WTC11 (cell line): Measurements from ENCODE around the gene WDR27.

ENCODE experiments used
- CTCF ChIP-seq: fragments of 200-600 bp; IDR thresholded peaks from 2 replicates; pipeline ENCODE4 v1.8.0; 2022; ENCODE audit warnings: antibody characterized with exemption
- ESRRA ChIP-seq: sonication (generic); formaldehyde crosslinking; IDR thresholded peaks from 2 replicates; pipeline ENCODE4 v1.8.1; 2022; ENCODE audit warnings: mild to moderate bottlenecking, missing genetic modification reagents, borderline replicate concordance
- ETV6 ChIP-seq: sonication (generic); formaldehyde crosslinking; IDR thresholded peaks from 2 replicates; pipeline ENCODE4 v1.8.1; 2022; ENCODE audit warnings: mild to moderate bottlenecking, missing genetic modification reagents
- FOXJ3 ChIP-seq: sonication (generic); formaldehyde crosslinking; IDR thresholded peaks from 2 replicates; pipeline ENCODE4 v1.9.0; 2021; ENCODE audit warnings: missing genetic modification reagents, mild to moderate bottlenecking, borderline replicate concordance
- HMGA2 ChIP-seq: fragments of 250-450 bp; sonication (Bioruptor Pico); IDR thresholded peaks from 2 replicates; pipeline ENCODE4 v1.4.0; 2021; ENCODE audit warnings: mild to moderate bottlenecking, moderate library complexity
- JUN ChIP-seq: sonication (generic); formaldehyde crosslinking; IDR thresholded peaks from 2 replicates; pipeline ENCODE4 v1.8.0; 2023; ENCODE audit warnings: mild to moderate bottlenecking, missing genetic modification reagents
- MAX ChIP-seq: sonication (generic); formaldehyde crosslinking; IDR thresholded peaks from 2 replicates; pipeline ENCODE4 v1.8.0; 2022; ENCODE audit warnings: mild to moderate bottlenecking, missing genetic modification reagents
- MLX ChIP-seq: sonication (generic); formaldehyde crosslinking; IDR thresholded peaks from 2 replicates; pipeline ENCODE4 v1.8.1; 2023; ENCODE audit warnings: mild to moderate bottlenecking, missing genetic modification reagents, moderate library complexity
- MXD4 ChIP-seq: fragments of 250-450 bp; sonication (Bioruptor Pico); IDR thresholded peaks from 2 replicates; pipeline ENCODE4 v1.8.0; 2021; ENCODE audit warnings: mild to moderate bottlenecking, moderate library complexity, borderline replicate concordance
- PREB ChIP-seq: sonication (generic); formaldehyde crosslinking; IDR thresholded peaks from 2 replicates; pipeline ENCODE4 v1.8.1; 2022; ENCODE audit warnings: mild to moderate bottlenecking, missing genetic modification reagents, moderate library complexity, borderline replicate concordance
- SMAD4 ChIP-seq: sonication (generic); formaldehyde crosslinking; IDR thresholded peaks from 2 replicates; pipeline ENCODE4 v1.8.0; 2022; ENCODE audit warnings: mild to moderate bottlenecking, missing genetic modification reagents
- TCF7 ChIP-seq: sonication (generic); formaldehyde crosslinking; IDR thresholded peaks from 2 replicates; pipeline ENCODE4 v1.8.0; 2022; ENCODE audit warnings: mild to moderate bottlenecking, low read depth, missing genetic modification reagents, moderate library complexity
- USF1 ChIP-seq: sonication (generic); formaldehyde crosslinking; IDR thresholded peaks from 2 replicates; pipeline ENCODE4 v1.8.0; 2022; ENCODE audit warnings: mild to moderate bottlenecking, missing genetic modification reagents

GRCh38 chr6:169452117-169452868, 249.5 kb downstream of the WDR27 start:
- no peak for TF ChIP-seq TCF7
- no peak for TF ChIP-seq CTCF
- TF ChIP-seq MAX (CRISPR knock-in tag): no peak
- TF ChIP-seq SMAD4 (CRISPR knock-in tag): no peak
- TF ChIP-seq HMGA2: no peak
- TF ChIP-seq USF1 (CRISPR knock-in tag): no peak
- no peak for TF ChIP-seq FOXJ3
- TF ChIP-seq JUN: no peak
- no peak for TF ChIP-seq MLX
- TF ChIP-seq MXD4: no peak
- no peak for TF ChIP-seq ESRRA (CRISPR knock-in tag)
- no peak for TF ChIP-seq PREB (CRISPR knock-in tag)
- TF ChIP-seq ETV6 (CRISPR knock-in tag): no peak
